ENCODE measurements around the gene SMIM10L2A. TPM values are rescaled to one million over a fixed set of nuclear protein-coding genes. Genes with fewer than 3 reads are reported as not detected.

SMIM10L2A gene
- total and polyA plus RNA-seq, 10 of the 15 experiments (the other 5 are each of a cell fraction or from before 2014, with no cell fraction given), result 0.02 to 0.05 (median 0.03) TPM; not detected in 7

- TF ChIP-seq SUPT20H (IDR thresholded peaks at IDR 0.05; ENCODE audit: borderline replicate concordance, control insufficient read depth, low read depth, low read length) (no peak), EP300 (IDR thresholded peaks at IDR 0.05; ENCODE audit: borderline replicate concordance in 1 of 2, control insufficient read depth in 1 of 2, low read depth in 2 of 2, low read length in 2 of 2) (no peak), RBBP5 (conservative IDR thresholded peaks at IDR 0.05) (no peak), NBN (IDR thresholded peaks at IDR 0.05) (no peak), IRF5 (IDR thresholded peaks at IDR 0.05; ENCODE audit: borderline replicate concordance) (no peak), CBX3 (IDR thresholded peaks at IDR 0.05; ENCODE audit: borderline replicate concordance, low read depth) (no peak), NR2C1 (IDR thresholded peaks at IDR 0.05) (no peak), NR2C2 (IDR thresholded peaks at IDR 0.05; ENCODE audit: borderline replicate concordance, control insufficient read depth, insufficient read length, low read depth) (no peak), IRF3 (IDR thresholded peaks at IDR 0.05) (no peak)
Measured at GRCh38 chrX:135389243-135389642, 32.5 kb upstream of the SMIM10L2A start (continued).

DNA sequence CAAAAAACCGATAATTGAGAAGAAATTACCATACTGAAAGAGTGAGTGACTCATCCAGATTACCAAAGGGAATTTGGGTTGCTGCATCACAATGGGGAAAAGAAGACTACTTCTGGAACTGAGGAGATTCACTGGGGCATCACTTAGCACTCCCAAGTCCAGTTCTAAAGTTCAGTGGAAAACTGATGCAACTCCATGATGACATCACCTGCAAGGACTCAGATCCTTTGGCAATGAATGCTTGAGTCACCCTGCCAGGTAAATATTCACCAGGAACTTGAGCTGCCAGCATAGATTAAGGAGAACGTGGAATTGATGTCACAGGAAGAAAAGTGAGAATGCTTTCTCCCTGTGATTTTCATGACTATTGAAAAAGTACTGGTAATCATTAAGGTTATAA, 32.0 kb upstream of the SMIM10L2A start:
- ChIA-PET POLR2A (no interaction called here), CTCF (no interaction called here), RAD21 (ENCODE audit: unreplicated experiment) (no interaction called here), SMC1A (ENCODE audit: uncharacterized antibody, unreplicated experiment) (no interaction called here)
- intact Hi-C loops (cut with micrococcal nuclease; ENCODE audit: unreplicated experiment), result no loop called here
- no peak overlapping the region for H2AFZ ChIP-seq (ENCODE audit: control insufficient read depth, low read depth, low read length)
- no peaks in the 10 kb centered on the region for H3K36me3 ChIP-seq (ENCODE audit: control insufficient read depth in 2 of 2, insufficient read depth in 2 of 2, low read length in 1 of 2)
- no peak overlapping the region for H3K27ac ChIP-seq (ENCODE audit: control insufficient read depth, insufficient read depth)
- no peaks in the 10 kb centered on the region for H3K4me1 ChIP-seq (ENCODE audit: control insufficient read depth, insufficient read depth, low read length)
- no peaks in the 10 kb centered on the region for H3K79me2 ChIP-seq (ENCODE audit: control insufficient read depth, insufficient read depth, low read length)
- DNase-seq (ENCODE audit: low read depth, low spot score) (no peak), FAIRE-seq (no peak), ATAC-seq (no peak)
- 3% methylated on average over 2 of the region's 2 CpGs for WGBS (ENCODE audit: insufficient coverage, insufficient replicate concordance, low lambda C conversion rate, missing lambda C conversion rate)
- no peaks in the 10 kb centered on the region for H4K20me1 ChIP-seq (ENCODE audit: control insufficient read depth, insufficient read depth)
- no peak for TF ChIP-seq CBX5 (IDR thresholded peaks at IDR 0.05; ENCODE audit: low read depth)
- TF ChIP-seq ZNF622 (IDR thresholded peaks at IDR 0.05), result no peak
- TF ChIP-seq, protein P1, sequence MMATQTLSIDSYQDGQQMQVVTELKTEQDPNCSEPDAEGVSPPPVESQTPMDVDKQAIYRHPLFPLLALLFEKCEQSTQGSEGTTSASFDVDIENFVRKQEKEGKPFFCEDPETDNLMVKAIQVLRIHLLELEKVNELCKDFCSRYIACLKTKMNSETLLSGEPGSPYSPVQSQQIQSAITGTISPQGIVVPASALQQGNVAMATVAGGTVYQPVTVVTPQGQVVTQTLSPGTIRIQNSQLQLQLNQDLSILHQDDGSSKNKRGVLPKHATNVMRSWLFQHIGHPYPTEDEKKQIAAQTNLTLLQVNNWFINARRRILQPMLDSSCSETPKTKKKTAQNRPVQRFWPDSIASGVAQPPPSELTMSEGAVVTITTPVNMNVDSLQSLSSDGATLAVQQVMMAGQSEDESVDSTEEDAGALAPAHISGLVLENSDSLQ (IDR thresholded peaks at IDR 0.05), result no peak
- no peak for TF ChIP-seq HDAC2 (IDR thresholded peaks at IDR 0.05)
- no peak for TF ChIP-seq HCFC1 (IDR thresholded peaks at IDR 0.05; ENCODE audit: low read length)
- TF ChIP-seq RB1 (IDR thresholded peaks at IDR 0.05; ENCODE audit: borderline replicate concordance), result no peak
- TF ChIP-seq, protein P2, sequence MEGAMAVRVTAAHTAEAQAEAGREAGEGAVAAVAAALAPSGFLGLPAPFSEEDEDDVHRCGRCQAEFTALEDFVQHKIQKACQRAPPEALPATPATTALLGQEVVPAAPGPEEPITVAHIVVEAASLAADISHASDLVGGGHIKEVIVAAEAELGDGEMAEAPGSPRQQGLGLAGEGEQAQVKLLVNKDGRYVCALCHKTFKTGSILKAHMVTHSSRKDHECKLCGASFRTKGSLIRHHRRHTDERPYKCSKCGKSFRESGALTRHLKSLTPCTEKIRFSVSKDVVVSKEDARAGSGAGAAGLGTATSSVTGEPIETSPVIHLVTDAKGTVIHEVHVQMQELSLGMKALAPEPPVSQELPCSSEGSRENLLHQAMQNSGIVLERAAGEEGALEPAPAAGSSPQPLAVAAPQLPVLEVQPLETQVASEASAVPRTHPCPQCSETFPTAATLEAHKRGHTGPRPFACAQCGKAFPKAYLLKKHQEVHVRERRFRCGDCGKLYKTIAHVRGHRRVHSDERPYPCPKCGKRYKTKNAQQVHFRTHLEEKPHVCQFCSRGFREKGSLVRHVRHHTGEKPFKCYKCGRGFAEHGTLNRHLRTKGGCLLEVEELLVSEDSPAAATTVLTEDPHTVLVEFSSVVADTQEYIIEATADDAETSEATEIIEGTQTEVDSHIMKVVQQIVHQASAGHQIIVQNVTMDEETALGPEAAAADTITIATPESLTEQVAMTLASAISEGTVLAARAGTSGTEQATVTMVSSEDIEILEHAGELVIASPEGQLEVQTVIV (IDR thresholded peaks at IDR 0.05; ENCODE audit: borderline replicate concordance, partially characterized antibody), result no peak
- no TSS peak for BruUV-seq (replicated peaks)
- H3K9me3 ChIP-seq (replicated peaks; ENCODE audit: control insufficient read depth, insufficient read depth, low read length), result no peaks in the 10 kb centered on the region
- H3K9ac ChIP-seq (ENCODE audit: control insufficient read depth, insufficient read depth, low read length), result no peak overlapping the region
- no peak overlapping the region for H3K4me2 ChIP-seq (ENCODE audit: control insufficient read depth, insufficient read depth)
- in situ Hi-C loops (cut with MboI), result no loop called here
- H3K27me3 ChIP-seq (replicated peaks in 1 of 2; ENCODE audit: control insufficient read depth in 2 of 2, insufficient read depth in 2 of 2, low read length in 1 of 2), result no peaks in the 10 kb centered on the region
- no peak overlapping the region for H3K4me3 ChIP-seq
